Ectodermal cell (in vitro differentiated cells): Measurements from ENCODE around the gene SLC6A11. TPM values are rescaled to one million over a fixed set of nuclear protein-coding genes. Genes with fewer than 3 reads are reported as not detected.
A peak's percentile ranks its signal among the peaks of the same experiment; 100 is the strongest.

Experiments used
- H3K27ac ChIP-seq: 2 replicates; pipeline ENCODE4 v1.7.0; 2013; ENCODE audit warnings: mild to moderate bottlenecking, low read depth, low read length; ENCODE audit not compliant: insufficient read depth, poor library complexity, severe bottlenecking
- H3K27me3 ChIP-seq: 2 replicates; pipeline ENCODE4 v1.7.0; 2013; ENCODE audit warnings: mild to moderate bottlenecking, low read length; ENCODE audit not compliant: insufficient read depth, control insufficient read depth, poor library complexity, severe bottlenecking
- H3K36me3 ChIP-seq: one replicate; pipeline ENCODE4 v1.7.0; 2013; ENCODE audit warnings: low read length; ENCODE audit not compliant: control insufficient read depth, insufficient read depth
- H3K4me1 ChIP-seq: one replicate; pipeline ENCODE4 v1.7.0; 2013; ENCODE audit warnings: low read length; ENCODE audit not compliant: control insufficient read depth, insufficient read depth
- H3K4me3 ChIP-seq: 2 replicates; pipeline ENCODE4 v1.7.0; 2013; ENCODE audit warnings: low read depth, low read length, control low read depth; ENCODE audit not compliant: insufficient read depth
- H3K9me3 ChIP-seq: 2 replicates; pipeline ENCODE4 v1.7.0; 2013; ENCODE audit warnings: mild to moderate bottlenecking, low read length, moderate library complexity; ENCODE audit not compliant: control insufficient read depth
- WGBS, 2 experiments: methylation state at CpG; one replicate each; pipeline ENCODE4 v1.1.7; 2013; ENCODE audit warnings: missing lambda C conversion rate in 2 of 2; 5-methylcytosine and 5-hydroxymethylcytosine counted together
- polyA plus RNA-seq, 4 experiments: library from polyadenylated mRNA; stranded (reverse); fragments of 50-300 nt; gene quantifications; one replicate each; pipeline ENCODE4 v1.2.3, GENCODE V29; 2013

SLC6A11 gene
- polyA plus RNA-seq (2013, experiment 1 of 4) = 1.2 TPM
- polyA plus RNA-seq (2013, experiment 2 of 4) = 0.91 TPM
- 0.91 TPM for polyA plus RNA-seq (2013, experiment 3 of 4)
- polyA plus RNA-seq (2013, experiment 4 of 4) = 0.81 TPM

DNA sequence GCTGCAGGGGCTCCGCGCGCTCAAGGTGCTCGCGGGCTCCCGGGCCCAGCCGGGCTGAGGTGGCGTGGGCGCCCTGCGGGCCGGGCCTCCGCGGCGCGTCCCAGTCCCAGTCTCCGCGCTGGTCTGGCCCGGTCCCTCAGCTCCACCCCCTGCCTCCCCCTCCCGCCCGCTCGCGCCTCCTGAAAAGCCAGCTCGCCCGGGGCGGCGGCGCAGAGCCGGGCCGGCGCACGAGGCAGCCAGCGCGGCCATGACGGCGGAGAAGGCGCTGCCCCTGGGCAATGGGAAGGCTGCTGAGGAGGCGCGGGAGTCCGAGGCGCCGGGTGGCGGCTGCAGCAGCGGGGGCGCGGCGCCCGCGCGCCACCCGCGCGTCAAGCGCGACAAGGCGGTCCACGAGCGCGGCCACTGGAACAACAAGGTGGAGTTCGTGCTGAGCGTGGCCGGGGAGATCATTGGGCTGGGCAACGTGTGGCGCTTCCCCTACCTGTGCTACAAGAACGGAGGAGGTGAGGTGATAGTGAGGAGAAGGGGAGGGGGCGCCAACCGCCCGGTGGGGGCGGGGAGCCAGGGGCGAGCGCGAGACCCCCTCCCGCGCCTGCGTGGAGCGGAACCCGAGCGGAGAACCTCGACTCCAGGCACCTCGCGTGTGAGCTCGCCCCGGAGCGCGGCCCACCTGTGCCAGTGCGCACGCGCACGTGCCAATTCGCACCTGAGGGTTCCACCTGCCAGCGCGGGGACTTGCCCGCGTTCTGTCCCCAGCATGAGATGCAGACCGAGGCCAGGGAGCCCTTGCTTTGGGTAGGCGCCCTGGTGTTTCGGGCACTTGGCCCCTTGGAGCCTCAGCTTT lies at the start of gene SLC6A11:
Gene SLC6A11, plus strand, starts transcription at position 210 of the 844 bp plus-strand sequence. Its CDS starts 38 bp downstream, at position 248.
- peaks cover 49% of the 10 kb centered on the region for H3K27me3 ChIP-seq
- H3K4me3 ChIP-seq = peak within 1 kb of the TSS; percentile 45
- WGBS, 2 experiments = 9 to 11% methylated on average over 96 of the region's 96 CpGs
- no peaks in the 10 kb centered on the region for H3K9me3 ChIP-seq
- no peaks in the 10 kb centered on the region for H3K36me3 ChIP-seq
- no peaks in the 10 kb centered on the region for H3K4me1 ChIP-seq
- no peak within 1 kb of the TSS for H3K27ac ChIP-seq

DNA sequence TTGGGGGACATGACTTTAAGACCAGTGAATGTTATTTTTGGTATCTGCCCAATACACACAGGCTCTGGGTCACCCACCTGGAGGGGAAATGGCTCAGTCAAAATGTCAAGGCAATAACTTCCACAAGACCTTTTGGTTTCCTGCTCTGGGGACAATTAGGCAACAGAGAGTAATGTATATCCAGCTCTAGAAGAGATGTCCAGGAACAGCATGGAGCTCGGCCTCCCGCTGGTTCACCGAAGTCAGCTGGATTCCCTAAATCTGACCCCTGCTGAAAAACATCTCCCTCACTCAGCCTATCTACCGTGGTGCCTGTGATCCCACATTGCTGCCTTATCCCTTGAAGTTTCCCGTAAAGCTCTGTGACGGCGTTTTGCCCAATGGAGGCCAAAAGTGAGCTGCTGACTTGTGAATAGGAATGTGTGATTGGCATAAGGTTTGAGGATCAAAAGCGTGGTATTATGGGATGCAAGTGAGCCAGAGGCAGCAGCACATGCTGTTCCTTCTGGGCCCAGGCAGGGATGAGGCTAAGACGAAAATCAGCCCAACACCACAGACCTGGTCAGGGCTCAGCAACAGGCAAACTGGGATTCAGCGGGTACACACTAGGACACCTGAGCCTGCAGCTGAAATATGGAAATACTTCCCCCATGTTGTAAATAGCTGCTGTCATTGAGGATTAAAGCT lies 47.2 kb upstream of the SLC6A11 start:
- H3K27ac ChIP-seq = no peak overlapping the region
- WGBS, 2 experiments = 86 to 87% methylated on average over 10 of the region's 10 CpGs
- H3K4me3 ChIP-seq = no peak overlapping the region
- peaks cover 2% of the 10 kb centered on the region for H3K4me1 ChIP-seq
- H3K9me3 ChIP-seq = no peaks in the 10 kb centered on the region
- H3K36me3 ChIP-seq = no peaks in the 10 kb centered on the region
- no peaks in the 10 kb centered on the region for H3K27me3 ChIP-seq

DNA sequence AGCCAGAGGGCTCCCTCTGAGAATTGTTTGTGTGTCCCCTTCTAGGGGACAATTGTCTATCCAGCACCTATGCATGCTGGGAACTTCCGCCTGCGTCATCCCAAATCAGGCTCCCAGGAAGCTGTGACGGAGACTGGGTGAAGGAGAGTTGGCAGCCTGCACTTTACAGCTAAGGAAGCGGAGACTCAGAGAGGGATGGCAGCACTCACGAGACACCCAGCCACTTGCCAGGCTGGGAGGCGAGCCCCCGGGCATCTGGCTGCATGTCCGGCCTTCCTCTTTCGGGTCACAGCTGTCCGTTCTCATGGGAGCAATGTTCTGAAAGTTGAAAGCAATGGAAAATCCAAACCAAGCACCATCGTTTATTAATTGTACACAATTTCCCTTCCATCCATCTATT lies 45.5 kb upstream of the SLC6A11 start:
- H3K27ac ChIP-seq = no peak overlapping the region
- no peaks in the 10 kb centered on the region for H3K27me3 ChIP-seq
- 91 to 94% methylated on average over 11 of the region's 11 CpGs for WGBS, 2 experiments
- no peaks in the 10 kb centered on the region for H3K4me1 ChIP-seq
- no peaks in the 10 kb centered on the region for H3K36me3 ChIP-seq
- H3K9me3 ChIP-seq = no peaks in the 10 kb centered on the region
- H3K4me3 ChIP-seq = no peak overlapping the region

DNA sequence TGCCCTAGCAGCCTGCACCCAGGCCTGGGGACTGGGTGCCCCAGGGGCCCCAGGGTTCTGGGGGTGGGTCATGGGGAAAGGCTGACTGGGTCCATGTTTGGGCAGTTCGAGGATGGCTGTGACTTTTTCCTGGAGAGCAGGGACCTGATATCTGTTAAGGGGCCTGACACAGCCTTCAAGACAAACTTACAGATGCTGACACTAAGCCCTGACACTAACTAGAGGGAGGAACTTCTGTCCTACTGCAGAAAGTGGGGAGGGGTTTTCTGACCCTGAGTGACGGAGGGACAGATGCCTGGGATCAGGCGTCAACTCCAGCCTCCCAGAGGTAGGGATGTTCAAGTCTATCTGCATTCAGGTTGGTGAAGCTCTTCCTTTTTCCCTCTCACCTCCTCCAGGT lies 45.0 kb upstream of the SLC6A11 start:
- H3K27me3 ChIP-seq = no peaks in the 10 kb centered on the region
- no peaks in the 10 kb centered on the region for H3K9me3 ChIP-seq
- no peak overlapping the region for H3K4me3 ChIP-seq
- H3K4me1 ChIP-seq = no peaks in the 10 kb centered on the region
- 78 to 79% methylated on average over 3 of the region's 3 CpGs for WGBS, 2 experiments
- H3K27ac ChIP-seq = no peak overlapping the region
- no peaks in the 10 kb centered on the region for H3K36me3 ChIP-seq

DNA sequence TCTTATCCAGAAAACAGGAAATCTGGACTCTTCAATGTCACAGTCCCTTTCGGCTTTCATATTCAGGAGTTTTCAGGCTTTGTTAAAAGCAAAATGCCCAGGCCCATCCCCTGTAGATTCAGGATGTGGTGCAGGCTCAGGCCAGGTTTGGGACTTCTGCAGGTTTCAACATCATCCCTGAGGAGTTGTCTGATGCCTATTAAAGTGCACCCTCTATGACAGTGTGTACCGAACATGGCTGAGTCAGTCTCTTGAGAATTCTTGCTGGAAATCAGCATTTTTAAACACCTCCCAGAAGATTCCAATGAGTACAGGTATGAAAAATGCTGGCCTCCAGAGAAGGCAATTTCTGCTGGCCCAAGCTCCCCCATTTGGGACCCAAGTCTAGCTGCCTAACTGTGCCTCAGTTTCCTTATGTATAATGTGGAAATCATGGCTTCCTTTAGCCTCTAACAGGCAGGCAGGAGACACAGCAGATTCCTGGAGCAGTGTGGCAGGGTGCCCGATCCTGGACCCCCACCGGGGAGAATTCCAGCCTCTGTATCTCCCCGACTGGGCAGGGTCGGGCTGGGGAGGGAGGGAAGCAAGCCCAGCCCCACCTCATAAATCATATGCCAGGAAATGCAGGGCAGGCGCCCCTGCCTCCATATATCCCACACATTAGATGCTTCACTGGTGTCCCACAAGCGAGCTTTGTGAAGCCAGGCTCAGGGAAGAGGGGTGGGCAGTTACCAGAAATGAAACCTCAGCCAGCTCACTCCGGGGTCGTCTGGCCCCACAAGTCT lies 44.4 kb upstream of the SLC6A11 start:
- H3K27me3 ChIP-seq = no peaks in the 10 kb centered on the region
- no peaks in the 10 kb centered on the region for H3K9me3 ChIP-seq
- H3K27ac ChIP-seq = no peak overlapping the region
- H3K4me1 ChIP-seq = no peaks in the 10 kb centered on the region
- WGBS, 2 experiments = 80 to 82% methylated on average over 10 of the region's 10 CpGs
- H3K36me3 ChIP-seq = no peaks in the 10 kb centered on the region
- no peak overlapping the region for H3K4me3 ChIP-seq

DNA sequence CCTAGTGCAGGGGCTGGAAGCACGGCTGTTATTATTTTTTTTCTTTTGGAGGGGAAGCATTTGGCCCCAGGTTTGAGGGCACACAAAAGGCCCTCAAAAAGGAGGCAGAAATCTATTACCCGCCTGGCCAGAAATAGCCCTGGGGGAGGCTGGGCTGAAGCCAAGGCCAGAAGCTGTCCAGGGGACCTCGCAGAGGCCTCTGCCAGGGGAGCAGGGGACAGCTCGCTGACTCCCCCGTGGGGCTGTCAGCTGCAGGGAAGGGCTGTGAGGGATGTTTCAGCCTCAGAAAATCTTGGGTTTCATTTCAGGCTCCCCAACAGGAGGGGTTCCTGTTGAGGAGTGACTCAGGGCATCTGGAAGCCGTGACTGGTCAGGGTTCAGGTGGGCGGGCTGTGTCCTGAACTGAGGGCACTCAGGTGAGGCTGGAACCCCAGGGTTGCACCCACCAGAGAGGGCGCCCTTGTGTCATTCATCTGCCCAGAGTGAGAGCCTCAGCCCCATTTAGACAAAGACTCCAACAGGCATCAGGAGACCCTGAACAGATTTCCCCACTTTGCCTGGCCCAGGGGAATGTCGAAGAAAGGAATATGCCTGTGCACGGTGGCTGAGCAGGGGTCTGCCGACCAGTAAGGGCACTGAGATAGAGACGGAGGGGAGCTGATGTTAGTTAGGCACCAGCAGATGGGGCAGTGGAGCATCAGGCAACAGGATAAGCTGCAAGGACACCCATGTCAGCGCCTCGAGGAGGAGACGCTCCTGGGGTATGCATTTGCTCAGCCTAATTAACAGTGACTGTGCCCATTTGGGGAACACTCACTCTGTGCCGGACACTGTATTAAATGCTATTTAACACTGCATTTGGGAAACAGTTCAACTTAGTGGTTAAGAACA lies 43.5 kb upstream of the SLC6A11 start:
- 63 to 64% methylated on average over 16 of the region's 16 CpGs for WGBS, 2 experiments
- Histone ChIP-seq H3K36me3 (no peaks in the 10 kb centered on the region), H3K4me1 (no peaks in the 10 kb centered on the region), H3K27ac (no peak overlapping the region), H3K9me3 (no peaks in the 10 kb centered on the region), H3K4me3 (no peak overlapping the region), H3K27me3 (no peaks in the 10 kb centered on the region)

DNA sequence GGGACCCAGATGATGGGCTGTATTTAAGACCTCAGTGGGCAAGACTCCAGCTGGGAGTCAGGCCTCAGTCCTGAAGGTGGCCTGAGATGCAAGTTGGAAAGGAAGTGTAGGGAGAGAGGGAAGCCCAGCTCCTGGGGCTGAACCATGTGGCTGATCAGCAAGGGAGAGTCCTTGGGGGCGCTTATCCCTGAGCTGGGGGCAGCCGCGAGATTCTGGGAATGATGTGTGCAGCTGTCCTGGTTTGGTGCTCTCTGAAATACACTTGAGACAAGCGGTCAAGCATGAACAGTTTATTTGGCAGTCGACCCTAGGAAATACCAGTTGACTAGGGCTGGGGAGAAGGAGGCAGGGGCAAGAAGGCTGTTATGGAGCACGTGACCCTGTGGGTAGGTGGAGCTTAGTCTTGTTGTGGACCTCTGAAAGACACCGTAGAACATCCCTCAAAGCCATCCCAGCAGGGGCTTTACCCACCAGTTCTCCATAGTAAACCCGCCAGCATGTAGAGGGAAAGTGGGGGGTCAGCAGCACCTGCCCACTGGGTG lies 41.8 kb upstream of the SLC6A11 start:
- H3K27me3 ChIP-seq = no peaks in the 10 kb centered on the region
- 87 to 93% methylated on average over 8 of the region's 8 CpGs for whole genome bisulfite sequencing, 2 experiments
- no peak overlapping the region for H3K27ac ChIP-seq
- no peaks in the 10 kb centered on the region for H3K4me1 ChIP-seq
- H3K4me3 ChIP-seq = no peak overlapping the region
- no peaks in the 10 kb centered on the region for H3K36me3 ChIP-seq
- H3K9me3 ChIP-seq = no peaks in the 10 kb centered on the region

DNA sequence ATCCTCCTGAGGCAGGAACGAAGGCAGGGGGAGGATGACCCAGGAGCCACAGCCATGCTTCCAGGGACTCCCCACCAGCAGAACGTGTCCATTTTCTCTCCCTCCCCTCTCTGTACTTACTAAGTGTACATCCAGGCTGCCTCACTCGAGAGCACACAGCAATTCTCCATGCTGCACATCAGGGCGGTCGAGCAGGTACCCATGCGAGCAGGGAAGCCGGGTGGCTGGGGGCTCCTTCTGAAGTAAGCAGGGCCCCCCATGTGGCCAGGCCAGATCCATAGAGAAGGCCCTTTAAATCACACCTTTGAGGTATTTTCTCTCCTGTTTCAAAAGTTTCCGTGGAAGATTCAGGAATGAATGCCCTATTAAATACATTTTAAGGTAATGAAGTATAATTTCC lies 41.2 kb upstream of the SLC6A11 start:
- Histone ChIP-seq H3K4me3 (no peak overlapping the region), H3K27ac (no peak overlapping the region), H3K36me3 (no peaks in the 10 kb centered on the region), H3K4me1 (no peaks in the 10 kb centered on the region), H3K9me3 (no peaks in the 10 kb centered on the region), H3K27me3 (no peaks in the 10 kb centered on the region)
- WGBS, 2 experiments = 82 to 87% methylated on average over 7 to 8 of the region's 8 CpGs

DNA sequence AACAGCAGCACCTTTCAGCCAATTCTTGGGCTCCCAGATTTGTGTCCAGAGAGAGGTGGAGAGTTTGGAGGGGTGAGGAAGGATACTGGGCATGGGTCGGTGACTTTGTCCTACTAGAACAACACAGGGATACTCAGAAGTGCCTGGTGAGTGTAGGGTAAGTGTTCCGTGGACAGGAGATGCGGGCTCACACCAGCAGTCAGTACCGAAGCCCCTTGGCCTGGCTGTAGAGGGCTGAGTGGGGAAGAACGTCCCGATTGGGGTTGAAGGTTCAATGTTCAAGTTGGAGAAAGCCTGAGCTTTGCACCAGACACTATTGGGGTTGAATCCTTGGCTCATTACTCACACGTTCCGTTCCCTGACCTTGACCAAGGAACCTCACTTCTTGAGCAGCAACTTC lies 40.8 kb upstream of the SLC6A11 start:
- H3K36me3 ChIP-seq = no peaks in the 10 kb centered on the region

More for the DNA sequence above, 40.8 kb upstream of the SLC6A11 start:
- H3K4me3 ChIP-seq = no peak overlapping the region
- no peak overlapping the region for H3K27ac ChIP-seq
- no peaks in the 10 kb centered on the region for H3K4me1 ChIP-seq
- no peaks in the 10 kb centered on the region for H3K9me3 ChIP-seq
- 90% methylated on average over 8 of the region's 8 CpGs for WGBS, 2 experiments
- no peaks in the 10 kb centered on the region for H3K27me3 ChIP-seq
